OCI-M1 (cell line): Measurements from ENCODE around the gene ASAH2.
"Not testable (repeated sequence)": the region's sequence is repeated elsewhere in the genome, so short reads cannot be mapped to it uniquely, and the experiment has no call there.

Experiments
- DNase-seq: peaks from one replicate; lab custom pipeline; 2025; lab: John Stamatoyannopoulos, UW

Gene ASAH2

DNA sequence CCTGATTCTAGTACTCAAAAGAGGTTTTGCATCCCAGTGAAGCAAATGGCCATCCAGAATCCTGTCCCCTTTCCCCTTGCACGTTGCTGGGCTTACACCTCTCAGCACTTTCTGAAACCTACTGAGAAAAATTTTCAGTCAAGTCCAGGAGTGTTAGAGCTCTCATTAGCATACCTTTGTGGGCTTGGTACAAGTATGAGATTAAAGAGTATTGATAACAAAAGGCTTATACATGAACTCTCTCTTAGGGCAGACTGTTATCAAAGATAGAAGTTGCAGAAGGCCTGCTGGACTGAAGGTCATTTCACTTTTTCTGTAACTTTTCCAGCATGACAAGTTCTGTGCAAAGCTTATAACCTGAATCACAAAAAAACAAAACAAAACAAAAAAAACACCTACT lies at the start of gene ASAH2:
Gene ASAH2 (minus strand): TSS at position 123 of the 400 bp plus-strand sequence. CDS start 2,906 bp downstream, outside the sequence.
- no peak for DNase-seq

- DNase-seq = peak; percentile 42
These were observed 48.8 kb upstream of the ASAH2 start for GRCh38 chr10:50299948-50300669.

- no peak for DNase-seq
These were observed 44.1 kb upstream of the ASAH2 start for GRCh38 chr10:50295367-50295766.

DNA sequence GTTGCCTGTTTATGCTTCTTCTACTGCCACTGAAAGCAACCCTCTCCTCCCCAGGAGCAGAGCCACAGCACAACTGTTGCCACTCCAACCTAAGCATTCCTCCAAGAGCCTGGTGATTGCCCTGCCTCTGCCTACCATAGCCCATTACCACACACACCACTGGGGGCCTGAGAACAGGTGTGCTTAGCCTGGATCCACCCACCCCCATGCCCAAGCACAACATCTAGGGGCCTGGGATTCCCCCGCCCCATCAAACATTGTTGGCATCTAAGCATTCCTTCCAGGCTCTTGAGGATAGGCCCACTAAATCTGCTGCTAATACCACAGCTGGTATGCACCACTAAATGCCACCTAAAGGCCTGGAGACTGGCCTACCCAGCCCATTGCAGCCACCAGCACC lies 43.3 kb upstream of the ASAH2 start:
- no peak for DNase-seq

DNA sequence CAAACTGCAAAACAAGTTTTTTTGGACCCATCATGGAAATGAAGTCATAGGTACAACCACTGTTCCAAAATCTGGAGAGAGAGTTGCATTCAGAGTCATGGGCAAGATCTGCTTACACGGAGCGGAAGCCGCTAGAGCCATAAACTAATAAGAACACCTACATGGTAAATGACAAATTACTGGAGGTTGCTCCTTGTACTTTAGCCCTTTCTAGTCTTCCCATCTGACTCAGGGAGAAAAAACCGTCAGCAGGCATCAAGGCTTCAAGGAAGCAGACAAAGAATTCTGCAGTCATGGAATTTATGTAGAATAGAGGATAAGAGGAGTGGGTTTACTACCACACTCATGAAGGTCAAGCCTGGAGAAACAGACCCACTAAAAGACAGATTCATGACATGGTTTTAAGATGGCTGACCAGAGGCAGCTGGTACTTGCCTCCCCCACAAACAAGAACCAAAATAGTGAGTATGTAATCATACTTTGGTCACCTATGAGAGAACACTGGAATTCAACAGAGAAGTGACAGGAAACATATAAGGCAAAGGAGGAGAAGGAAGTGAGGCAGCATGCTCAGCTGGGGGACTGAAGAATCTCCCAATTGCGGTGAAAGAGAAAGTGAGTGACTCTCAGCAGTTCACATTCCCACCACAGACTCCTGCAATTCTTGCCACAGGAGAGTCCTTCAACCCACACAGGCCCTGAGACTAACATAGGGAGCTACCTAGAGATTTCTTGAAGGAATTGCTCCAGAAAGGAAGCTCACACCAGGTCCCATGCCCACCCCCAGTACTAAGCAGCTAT lies 42.4 kb upstream of the ASAH2 start:
- peak; percentile 29 for DNase-seq

GRCh38 chr10:50291261-50291850 lies 40.0 kb upstream of the ASAH2 start:
- peak; percentile 69 for DNase-seq

DNA sequence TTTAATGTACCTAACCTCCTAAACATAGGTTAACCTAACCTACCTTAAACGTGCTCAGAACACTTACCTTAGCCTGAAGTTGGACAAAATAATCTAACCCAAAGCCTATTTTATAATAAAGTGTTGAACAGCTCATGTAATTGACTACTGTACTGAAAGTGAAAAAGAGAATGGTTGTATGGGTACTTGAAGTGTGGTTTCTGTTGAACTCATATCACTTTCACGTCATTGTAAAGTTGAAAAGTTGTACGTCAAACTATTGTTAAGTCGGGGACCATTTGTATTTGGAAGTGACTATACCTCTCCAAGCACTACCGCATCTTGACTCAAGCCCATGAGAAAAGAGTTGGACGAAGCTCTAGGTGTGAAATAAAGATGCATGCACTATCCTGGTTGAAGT lies 37.9 kb upstream of the ASAH2 start:
- DNase-seq = no peak

GRCh38 chr10:50286996-50287803 lies 35.9 kb upstream of the ASAH2 start:
- DNase-seq = no peak

- DNase-seq = no peak
These were observed 35.2 kb upstream of the ASAH2 start for GRCh38 chr10:50286517-50286916.

GRCh38 chr10:50281967-50282522 lies 30.7 kb upstream of the ASAH2 start:
- DNase-seq = no peak

GRCh38 chr10:50281210-50281966 lies 30.1 kb upstream of the ASAH2 start:
- DNase-seq = no peak

GRCh38 chr10:50280049-50280841 lies 28.9 kb upstream of the ASAH2 start:
- no peak for DNase-seq

DNA sequence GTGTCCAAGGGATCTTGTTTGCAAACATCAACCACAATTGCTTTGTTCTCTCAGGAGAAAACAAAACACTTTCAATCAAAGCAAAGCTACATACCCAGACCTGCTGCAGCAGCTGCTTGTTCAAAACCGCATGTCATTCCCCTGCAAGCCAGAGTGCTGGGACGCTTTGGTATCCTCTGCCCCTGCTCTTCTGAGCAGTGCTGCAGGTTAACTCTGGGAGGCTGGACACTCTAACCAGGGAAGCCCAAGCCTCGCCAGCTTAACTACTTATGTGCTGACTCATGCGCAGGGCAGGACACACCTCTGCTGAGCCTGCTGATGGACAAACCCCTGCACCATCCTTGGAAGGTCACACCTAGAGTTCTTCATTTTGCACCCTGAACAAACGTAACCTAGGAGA lies 28.2 kb upstream of the ASAH2 start:
- DNase-seq = no peak

GRCh38 chr10:50275650-50276235 lies 24.4 kb upstream of the ASAH2 start:
- peak; percentile 85 for DNase-seq

DNA sequence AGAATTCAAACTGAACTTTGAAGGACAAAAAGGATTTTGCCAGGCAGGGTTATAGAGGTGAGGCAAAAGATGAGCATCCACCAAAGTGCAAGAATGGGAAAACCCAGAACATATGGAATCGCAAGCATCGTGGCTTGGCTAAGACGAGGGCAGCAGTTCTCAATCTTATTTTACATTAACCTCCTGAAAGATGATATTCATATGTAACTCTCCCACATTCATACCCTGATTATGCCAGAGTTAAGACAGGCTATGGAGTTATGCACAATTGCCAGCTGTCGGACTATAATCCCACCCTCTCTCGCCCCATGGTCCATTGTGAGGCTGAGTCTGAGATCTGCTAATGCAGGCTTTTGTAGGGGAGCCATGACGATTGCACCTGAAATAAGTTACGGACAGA lies 21.2 kb upstream of the ASAH2 start:
- no peak for DNase-seq

DNA sequence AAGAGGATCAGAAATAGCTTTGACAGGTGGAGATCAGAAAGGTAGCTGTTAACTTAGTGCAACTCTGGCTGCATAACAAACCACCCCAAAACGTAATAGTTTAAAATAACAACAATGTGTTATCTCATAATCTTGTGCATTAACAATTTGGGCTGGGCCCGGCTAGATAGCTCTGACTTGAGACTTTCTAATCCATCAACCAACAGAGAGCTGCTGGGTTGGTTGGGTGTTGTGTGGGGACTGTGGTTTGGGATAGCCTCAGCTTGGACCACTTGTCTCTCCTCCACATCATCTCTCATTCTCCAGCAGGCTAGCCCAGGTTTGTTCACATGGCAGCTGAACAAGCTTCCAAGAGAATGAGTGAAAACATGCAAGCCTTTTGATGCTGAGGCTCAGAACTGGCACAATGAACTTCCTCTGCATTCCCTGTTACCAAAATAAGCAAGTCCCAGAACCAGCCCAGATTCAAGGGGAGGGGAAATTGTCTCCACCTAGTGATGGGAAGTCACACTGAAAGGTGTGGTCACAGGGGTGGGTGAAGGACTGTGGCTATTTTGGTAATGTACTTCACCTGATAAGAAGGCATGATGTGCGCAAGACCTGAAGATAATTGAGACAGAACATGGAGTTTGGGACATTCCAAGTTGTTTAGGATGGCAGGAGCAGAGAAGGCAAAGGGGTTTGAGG lies 20.4 kb upstream of the ASAH2 start:
- peak; percentile 9 for DNase-seq

DNA sequence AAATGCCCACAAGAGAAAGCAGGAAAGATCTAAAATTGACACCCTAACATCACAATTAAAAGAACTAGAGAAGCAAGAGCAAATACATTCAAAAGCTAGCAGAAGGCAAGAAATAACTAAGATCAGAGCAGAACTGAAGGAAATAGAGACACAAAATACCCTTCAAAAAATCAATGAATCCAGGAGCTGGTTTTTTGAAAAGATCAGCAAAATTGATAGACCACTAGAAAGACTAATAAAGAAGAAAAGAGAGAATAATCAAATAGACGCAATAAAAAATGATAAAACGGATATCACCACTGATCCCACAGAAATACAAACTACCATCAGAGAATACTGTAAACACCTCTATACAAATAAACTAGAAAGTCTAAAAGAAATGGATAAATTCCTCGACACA lies 16.6 kb upstream of the ASAH2 start:
- not testable (repeated sequence) for DNase-seq

- DNase-seq = not testable (repeated sequence)
These were observed 11.3 kb upstream of the ASAH2 start for GRCh38 chr10:50262625-50263024.

GRCh38 chr10:50260791-50261281 lies 9.5 kb upstream of the ASAH2 start:
- DNase-seq = peak; percentile 94
